H1 (cell line): Measurements from ENCODE around the gene DIDO1. TPM values are rescaled to one million over a fixed set of nuclear protein-coding genes. Genes with fewer than 3 reads are reported as not detected.

ENCODE experiments used
- BRCA1 ChIP-seq: IDR thresholded peaks from 2 replicates; pipeline ENCODE4 v1.6.1; 2012; ENCODE audit warnings: low read depth, low read length, improper control_type of control experiment
- CEBPB ChIP-seq: IDR thresholded peaks from 2 replicates; pipeline ENCODE4 v1.6.1; 2012; ENCODE audit warnings: low read depth, low read length
- CHD1 ChIP-seq: IDR thresholded peaks from 2 replicates; pipeline ENCODE4 v1.6.1; 2012; ENCODE audit warnings: low read depth, low read length, improper control_type of control experiment
- GABPA ChIP-seq: IDR thresholded peaks from 2 replicates; pipeline ENCODE4 v1.6.1; 2011; ENCODE audit warnings: mild to moderate bottlenecking, low read length, moderate library complexity, borderline replicate concordance; ENCODE audit not compliant: insufficient read depth
- POLR2A ChIP-seq, 2 experiments: IDR thresholded peaks; 1 replicate in 1 of 2; 2 replicates in 1 of 2; pipeline ENCODE4 v1.6.1; 2011; ENCODE audit warnings: low read depth in 2 of 2, low read length in 2 of 2, mild to moderate bottlenecking in 2 of 2; ENCODE audit errors: control extremely low read depth in 1 of 2
- RAD21 ChIP-seq, 2 experiments: IDR thresholded peaks in 1 of 2; conservative IDR thresholded peaks in 1 of 2; 2 replicates each; pipeline ENCODE4 v1.6.1; 2011; ENCODE audit warnings: low read depth in 2 of 2, low read length in 2 of 2, improper control_type of control experiment in 1 of 2, inconsistent platforms in 1 of 2, mild to moderate bottlenecking in 1 of 2, moderate library complexity in 1 of 2
- SAP30 ChIP-seq: fragments of 300-600 bp; sonication (generic); IDR thresholded peaks from 2 replicates; pipeline ENCODE4 v1.7.1; 2012; ENCODE audit warnings: low read length, moderate library complexity, mild to moderate bottlenecking, inconsistent platforms; ENCODE audit not compliant: insufficient read depth, insufficient replicate concordance
- polyA plus RNA-seq, 7 experiments: library from polyadenylated mRNA; depleted of rRNA in 3 of 7; stranded (reverse) in 5 of 7; unstranded in 2 of 7; fragments of >200 nt in 5 of 7; fragments of 200-250 nt in 2 of 7; gene quantifications; 1 replicate in 5 of 7; 2 replicates in 1 of 7; 4 replicates in 1 of 7; pipeline versions ENCODE4 v1.2.1 to v1.2.3, GENCODE V29; 2011 to 2013; ENCODE audit warnings: missing spikeins in 2 of 7, mixed read lengths in 2 of 7
- total RNA-seq: library from RNA; stranded (reverse); fragmentation: NEBNext Ultra II Directional; extraction: Animal tissue kit (Norgen Biotek cat#: 25700); gene quantifications from 2 replicates; pipeline ENCODE4 v1.2.1, GENCODE V29; 2021
- TF ChIP-seq, protein P1 (sequence below): fragments of 300-600 bp; sonication (generic); IDR thresholded peaks from 2 replicates; pipeline ENCODE4 v1.7.1; 2012; ENCODE audit warnings: low read length, moderate library complexity, mild to moderate bottlenecking, inconsistent platforms; ENCODE audit not compliant: insufficient replicate concordance

DIDO1 gene
- total and polyA plus RNA-seq, 2 of the 8 experiments (the other 6 are each of a cell fraction or from before 2014, with no cell fraction given) = 53.6 to 82.8 TPM

DNA sequence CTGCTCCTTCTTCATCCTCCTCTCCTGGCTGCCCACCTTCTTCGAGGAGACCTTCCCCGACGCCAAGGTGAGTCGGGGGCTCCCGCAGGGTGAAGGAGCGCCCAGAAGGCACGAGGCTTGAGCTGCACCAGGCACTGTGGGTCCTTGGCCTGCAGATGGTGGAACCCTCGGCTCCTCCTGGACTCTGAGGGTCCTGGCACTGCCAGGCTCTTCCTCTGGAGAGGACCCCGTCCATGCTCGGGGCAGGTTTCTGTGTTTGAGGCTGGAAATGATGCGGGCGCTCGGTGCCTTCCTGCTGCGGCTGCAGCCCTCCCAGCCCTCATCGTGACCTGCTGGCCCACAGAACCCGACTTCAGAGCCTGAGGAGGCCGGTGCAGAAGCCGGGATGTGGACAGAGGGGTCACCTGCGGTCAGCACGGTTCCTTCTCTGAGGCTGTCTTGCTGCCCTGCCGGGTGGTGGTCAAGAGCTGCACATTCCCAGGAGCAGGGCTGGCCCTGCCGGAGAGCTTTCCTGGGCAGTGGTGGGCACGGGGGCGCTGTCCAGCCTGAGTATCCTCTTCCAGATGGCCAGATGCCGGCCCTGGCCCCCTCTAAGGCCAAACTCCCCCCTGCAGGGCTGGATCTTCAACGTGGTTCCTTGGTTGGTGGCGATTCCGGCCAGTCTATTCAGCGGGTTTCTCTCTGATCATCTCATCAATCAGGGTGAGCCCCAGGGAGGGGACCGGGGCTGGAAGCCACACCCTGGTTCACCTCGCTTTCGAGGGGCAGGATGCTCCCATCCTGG, 37.5 kb upstream of the DIDO1 start (continued):
- TF ChIP-seq, protein P1, sequence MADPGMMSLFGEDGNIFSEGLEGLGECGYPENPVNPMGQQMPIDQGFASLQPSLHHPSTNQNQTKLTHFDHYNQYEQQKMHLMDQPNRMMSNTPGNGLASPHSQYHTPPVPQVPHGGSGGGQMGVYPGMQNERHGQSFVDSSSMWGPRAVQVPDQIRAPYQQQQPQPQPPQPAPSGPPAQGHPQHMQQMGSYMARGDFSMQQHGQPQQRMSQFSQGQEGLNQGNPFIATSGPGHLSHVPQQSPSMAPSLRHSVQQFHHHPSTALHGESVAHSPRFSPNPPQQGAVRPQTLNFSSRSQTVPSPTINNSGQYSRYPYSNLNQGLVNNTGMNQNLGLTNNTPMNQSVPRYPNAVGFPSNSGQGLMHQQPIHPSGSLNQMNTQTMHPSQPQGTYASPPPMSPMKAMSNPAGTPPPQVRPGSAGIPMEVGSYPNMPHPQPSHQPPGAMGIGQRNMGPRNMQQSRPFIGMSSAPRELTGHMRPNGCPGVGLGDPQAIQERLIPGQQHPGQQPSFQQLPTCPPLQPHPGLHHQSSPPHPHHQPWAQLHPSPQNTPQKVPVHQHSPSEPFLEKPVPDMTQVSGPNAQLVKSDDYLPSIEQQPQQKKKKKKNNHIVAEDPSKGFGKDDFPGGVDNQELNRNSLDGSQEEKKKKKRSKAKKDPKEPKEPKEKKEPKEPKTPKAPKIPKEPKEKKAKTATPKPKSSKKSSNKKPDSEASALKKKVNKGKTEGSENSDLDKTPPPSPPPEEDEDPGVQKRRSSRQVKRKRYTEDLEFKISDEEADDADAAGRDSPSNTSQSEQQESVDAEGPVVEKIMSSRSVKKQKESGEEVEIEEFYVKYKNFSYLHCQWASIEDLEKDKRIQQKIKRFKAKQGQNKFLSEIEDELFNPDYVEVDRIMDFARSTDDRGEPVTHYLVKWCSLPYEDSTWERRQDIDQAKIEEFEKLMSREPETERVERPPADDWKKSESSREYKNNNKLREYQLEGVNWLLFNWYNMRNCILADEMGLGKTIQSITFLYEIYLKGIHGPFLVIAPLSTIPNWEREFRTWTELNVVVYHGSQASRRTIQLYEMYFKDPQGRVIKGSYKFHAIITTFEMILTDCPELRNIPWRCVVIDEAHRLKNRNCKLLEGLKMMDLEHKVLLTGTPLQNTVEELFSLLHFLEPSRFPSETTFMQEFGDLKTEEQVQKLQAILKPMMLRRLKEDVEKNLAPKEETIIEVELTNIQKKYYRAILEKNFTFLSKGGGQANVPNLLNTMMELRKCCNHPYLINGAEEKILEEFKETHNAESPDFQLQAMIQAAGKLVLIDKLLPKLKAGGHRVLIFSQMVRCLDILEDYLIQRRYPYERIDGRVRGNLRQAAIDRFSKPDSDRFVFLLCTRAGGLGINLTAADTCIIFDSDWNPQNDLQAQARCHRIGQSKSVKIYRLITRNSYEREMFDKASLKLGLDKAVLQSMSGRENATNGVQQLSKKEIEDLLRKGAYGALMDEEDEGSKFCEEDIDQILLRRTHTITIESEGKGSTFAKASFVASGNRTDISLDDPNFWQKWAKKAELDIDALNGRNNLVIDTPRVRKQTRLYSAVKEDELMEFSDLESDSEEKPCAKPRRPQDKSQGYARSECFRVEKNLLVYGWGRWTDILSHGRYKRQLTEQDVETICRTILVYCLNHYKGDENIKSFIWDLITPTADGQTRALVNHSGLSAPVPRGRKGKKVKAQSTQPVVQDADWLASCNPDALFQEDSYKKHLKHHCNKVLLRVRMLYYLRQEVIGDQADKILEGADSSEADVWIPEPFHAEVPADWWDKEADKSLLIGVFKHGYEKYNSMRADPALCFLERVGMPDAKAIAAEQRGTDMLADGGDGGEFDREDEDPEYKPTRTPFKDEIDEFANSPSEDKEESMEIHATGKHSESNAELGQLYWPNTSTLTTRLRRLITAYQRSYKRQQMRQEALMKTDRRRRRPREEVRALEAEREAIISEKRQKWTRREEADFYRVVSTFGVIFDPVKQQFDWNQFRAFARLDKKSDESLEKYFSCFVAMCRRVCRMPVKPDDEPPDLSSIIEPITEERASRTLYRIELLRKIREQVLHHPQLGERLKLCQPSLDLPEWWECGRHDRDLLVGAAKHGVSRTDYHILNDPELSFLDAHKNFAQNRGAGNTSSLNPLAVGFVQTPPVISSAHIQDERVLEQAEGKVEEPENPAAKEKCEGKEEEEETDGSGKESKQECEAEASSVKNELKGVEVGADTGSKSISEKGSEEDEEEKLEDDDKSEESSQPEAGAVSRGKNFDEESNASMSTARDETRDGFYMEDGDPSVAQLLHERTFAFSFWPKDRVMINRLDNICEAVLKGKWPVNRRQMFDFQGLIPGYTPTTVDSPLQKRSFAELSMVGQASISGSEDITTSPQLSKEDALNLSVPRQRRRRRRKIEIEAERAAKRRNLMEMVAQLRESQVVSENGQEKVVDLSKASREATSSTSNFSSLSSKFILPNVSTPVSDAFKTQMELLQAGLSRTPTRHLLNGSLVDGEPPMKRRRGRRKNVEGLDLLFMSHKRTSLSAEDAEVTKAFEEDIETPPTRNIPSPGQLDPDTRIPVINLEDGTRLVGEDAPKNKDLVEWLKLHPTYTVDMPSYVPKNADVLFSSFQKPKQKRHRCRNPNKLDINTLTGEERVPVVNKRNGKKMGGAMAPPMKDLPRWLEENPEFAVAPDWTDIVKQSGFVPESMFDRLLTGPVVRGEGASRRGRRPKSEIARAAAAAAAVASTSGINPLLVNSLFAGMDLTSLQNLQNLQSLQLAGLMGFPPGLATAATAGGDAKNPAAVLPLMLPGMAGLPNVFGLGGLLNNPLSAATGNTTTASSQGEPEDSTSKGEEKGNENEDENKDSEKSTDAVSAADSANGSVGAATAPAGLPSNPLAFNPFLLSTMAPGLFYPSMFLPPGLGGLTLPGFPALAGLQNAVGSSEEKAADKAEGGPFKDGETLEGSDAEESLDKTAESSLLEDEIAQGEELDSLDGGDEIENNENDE = no peak
- TF ChIP-seq GABPA = no peak
- TF ChIP-seq CEBPB = no peak
- TF ChIP-seq CHD1 = no peak
- TF ChIP-seq SAP30 = no peak
- no peak for TF ChIP-seq POLR2A (IDR thresholded peaks at IDR 0.05; ENCODE audit: control extremely low read depth in 1 of 2, low read depth in 2 of 2, low read length in 2 of 2)
- TF ChIP-seq RAD21 (IDR thresholded peaks at IDR 0.05 in 1 of 2, conservative IDR thresholded peaks at IDR 0.05 in 1 of 2; ENCODE audit: low read depth in 2 of 2, low read length in 2 of 2) = no peak
- no peak for TF ChIP-seq BRCA1
